GM18498 (cell line): ENCODE data around the gene LINC00237.

Source experiments
- ATAC-seq: cut with Tn5 transposase; IDR thresholded peaks from one replicate; pipeline ENCODE4 v1.9.1; 2021; ENCODE audit warnings: mild to moderate bottlenecking, moderate library complexity; ENCODE audit not compliant: unreplicated experiment

Gene LINC00237

GRCh38 chr20:21049305-21049828 is 56.8 kb downstream of the LINC00237 start:
- ATAC-seq: no peak

GRCh38 chr20:21048841-21049273 is 57.3 kb downstream of the LINC00237 start:
- ATAC-seq: no peak

- ATAC-seq: no peak
Observed at GRCh38 chr20:21047981-21048380, 58.2 kb downstream of the LINC00237 start.

GRCh38 chr20:21046413-21047070 is 59.6 kb downstream of the LINC00237 start:
- ATAC-seq: no peak
